SW480 (cell line): ENCODE results near the gene RAB3A.

ENCODE experiments used
- DNase-seq: peaks from one replicate; pipeline ENCODE4 v3.0.0-alpha.2; 2016; ENCODE audit warnings: low spot score

The RAB3A gene

GRCh38 chr19:18197306-18197705, 6.5 kb downstream of the RAB3A start:
- DNase-seq, result no peak

GRCh38 chr19:18196511-18196845, 7.4 kb downstream of the RAB3A start:
- no peak for DNase-seq

- no peak for DNase-seq
These were observed 9.1 kb downstream of the RAB3A start for GRCh38 chr19:18194554-18195238.

DNA sequence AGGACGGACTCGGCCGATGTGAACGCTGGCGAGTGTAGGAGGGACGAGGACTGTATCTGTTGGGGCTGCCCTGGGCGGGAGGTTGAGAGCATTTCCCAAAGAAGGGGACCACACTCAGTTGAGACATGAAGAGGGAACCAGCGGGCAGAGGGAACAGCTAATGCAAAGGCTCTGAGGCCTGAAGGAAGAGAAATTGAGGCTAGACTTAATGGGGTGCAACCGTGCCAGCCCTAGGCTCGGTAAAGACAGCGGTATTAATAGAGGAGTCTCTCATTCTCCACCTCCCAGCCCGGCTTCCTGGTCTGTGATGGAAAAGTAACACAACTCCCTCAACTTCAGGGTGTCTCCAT, 9.7 kb downstream of the RAB3A start:
- DNase-seq, result no peak

DNA sequence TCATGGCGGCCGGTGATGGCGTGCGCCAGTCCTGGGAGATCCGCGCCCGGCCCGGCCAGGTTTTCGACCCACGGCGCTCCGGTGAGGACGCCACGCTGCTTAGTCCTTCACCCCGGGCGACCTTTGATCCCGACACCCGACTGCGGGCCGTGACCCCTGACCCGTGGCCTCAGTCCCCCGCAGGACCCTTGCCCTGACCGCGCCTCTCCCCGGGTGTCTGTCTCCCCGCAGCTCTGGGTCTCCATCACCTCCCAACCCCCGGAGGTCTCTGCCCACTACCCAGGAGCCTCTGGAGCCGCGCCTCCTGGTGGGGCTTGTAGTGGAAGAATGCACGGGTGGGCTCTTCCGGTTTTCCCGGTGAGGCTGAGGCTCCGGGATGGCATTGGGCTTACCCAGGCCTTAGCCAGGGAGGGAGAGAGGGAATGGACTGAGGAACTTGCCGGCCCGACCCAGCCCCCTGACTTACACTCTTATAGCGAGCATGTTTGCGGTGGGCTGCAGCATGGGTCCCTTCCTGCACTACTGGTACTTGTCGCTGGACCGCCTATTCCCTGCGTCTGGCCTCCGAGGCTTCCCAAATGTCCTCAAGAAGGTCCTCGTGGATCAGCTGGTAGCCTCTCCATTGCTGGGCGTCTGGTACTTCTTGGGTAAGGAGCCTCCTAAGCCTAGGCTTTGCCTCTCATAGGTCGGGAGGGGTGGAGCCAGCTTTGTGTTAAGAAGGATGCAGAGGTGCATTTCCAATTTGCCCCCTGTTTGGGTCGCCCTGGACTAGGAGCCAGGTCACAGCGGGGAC, 10.3 kb downstream of the RAB3A start:
- no peak for DNase-seq

GRCh38 chr19:18192673-18193387, 11.0 kb downstream of the RAB3A start, which contains the start of gene MPV17L2:
Gene MPV17L2, plus strand, starts transcription at chr19:18193218. Its CDS starts 64 bp downstream, at chr19:18193282.
- peak; percentile 100 for DNase-seq

- no peak for DNase-seq
These were observed 12.2 kb downstream of the RAB3A start for GRCh38 chr19:18191640-18192062.

- DNase-seq, result no peak
These were observed 13.6 kb downstream of the RAB3A start for GRCh38 chr19:18190278-18190677.

GRCh38 chr19:18185538-18185937, 18.3 kb downstream of the RAB3A start:
- DNase-seq, result no peak

- no peak for DNase-seq
These were observed 20.3 kb downstream of the RAB3A start for GRCh38 chr19:18183529-18183928.

- DNase-seq, result no peak
These were observed 23.9 kb downstream of the RAB3A start for GRCh38 chr19:18179957-18180356.

- DNase-seq, result no peak
These were observed 27.2 kb downstream of the RAB3A start for GRCh38 chr19:18176367-18177310.

GRCh38 chr19:18174983-18175382, 28.9 kb downstream of the RAB3A start:
- DNase-seq, result no peak

DNA sequence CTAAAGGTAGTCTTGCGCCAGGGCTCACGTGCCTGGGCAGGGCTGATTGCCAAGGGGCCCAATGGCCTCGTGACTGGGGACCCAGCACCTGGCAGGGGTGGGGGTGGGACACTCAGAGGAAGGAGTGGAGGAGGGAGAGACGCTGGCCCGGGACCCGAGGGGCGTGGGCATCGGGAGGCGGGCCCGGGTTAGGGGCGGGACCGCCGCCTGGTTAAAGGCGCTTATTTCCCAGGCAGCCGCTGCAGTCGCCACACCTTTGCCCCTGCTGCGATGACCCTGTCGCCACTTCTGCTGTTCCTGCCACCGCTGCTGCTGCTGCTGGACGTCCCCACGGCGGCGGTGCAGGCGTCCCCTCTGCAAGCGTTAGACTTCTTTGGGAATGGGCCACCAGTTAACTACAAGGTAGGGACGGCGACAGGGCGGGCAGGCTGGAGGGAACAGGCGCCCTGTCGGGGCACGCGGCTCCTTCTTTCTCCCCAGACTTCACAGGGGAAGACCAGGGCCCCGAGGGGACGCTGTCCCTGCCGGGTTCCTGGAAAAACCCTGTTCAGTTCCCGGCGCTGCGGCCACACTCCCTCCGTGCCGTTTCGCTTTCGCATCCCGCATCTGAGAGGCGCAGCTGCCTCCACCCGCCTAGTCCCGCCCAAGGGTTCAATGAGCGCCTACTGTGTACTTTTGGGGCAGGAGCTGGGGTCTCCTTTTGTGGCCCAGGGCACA, 30.1 kb downstream of the RAB3A start, which contains the start of gene IFI30:
TSS of gene IFI30 (plus strand) at position 242 of the 717 bp plus-strand sequence. CDS start at position 271, 29 bp downstream.
- DNase-seq, result peak; percentile 87

- DNase-seq, result no peak
These were observed 30.7 kb downstream of the RAB3A start for GRCh38 chr19:18173054-18173571.

GRCh38 chr19:18172331-18173053, 31.4 kb downstream of the RAB3A start:
- no peak for DNase-seq

DNA sequence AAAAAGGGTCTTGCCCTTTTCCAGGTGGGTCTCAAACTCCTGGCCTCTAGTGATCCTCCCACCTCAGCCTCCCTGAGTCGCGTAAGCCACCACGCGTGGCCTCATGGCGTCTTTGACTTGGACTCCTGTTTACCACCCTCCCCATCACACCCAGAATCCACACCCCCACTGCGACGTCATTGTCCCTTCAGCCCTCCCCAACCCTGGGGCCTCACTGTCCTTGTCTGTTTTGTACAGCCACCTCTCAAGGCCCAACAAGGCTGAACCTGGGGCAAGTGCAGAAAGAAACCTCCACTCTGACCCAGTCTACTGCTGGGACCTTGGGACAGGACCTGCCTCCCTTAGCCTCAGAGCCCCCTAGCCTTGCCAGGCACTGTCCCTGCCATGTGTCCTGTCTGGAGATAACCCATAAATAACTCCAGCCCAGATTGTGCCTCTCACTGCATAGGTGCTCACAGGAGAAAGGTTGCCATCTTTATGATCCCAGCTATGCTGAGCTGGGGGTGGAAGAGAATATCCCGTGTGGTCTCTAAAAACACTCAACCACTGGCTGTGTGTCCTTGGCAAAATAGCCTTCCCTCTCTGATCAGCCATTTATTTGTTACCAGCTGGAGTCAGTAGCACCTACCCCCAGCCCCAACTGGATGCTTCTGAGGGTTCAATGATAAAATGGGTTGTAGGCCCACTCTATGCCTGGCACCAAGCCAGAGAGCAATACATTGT, 32.1 kb downstream of the RAB3A start:
- no peak for DNase-seq

DNA sequence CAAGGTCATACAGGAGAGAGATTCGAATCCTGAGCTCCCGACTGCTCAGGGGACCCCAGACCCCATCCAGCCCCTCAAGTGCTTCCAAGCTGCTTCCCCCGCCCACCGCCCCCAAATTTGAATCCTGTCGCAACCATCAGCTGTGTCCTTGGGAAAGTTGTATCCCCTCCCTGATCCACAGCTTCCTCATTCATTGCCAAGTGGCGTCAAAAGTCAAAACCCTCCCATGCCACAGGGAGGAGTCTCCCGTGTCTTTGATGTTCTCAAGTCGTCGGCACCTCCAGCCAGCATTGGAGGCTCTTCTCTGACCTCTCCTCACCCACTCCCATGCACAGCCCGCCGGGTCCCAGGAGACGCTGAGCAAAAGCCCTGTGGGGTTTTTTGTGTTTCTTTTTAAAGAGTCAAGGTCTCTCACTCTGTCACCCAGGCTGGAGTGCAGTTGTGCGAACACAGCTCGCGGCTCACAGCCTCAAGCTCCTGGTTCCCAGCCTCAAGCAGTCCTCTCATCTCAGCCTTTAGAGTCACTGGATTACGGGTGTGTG, 33.1 kb downstream of the RAB3A start:
- DNase-seq, result no peak
